DMS79 treated with DMSO at 0.1 percent for 48 hours (cell line): ENCODE data around the gene ARHGAP44.

Source experiments
- DNase-seq: peaks from one replicate; lab custom pipeline; 2025; lab: John Stamatoyannopoulos, UW

ARHGAP44 gene

GRCh38 chr17:12995106-12995895 is 206.0 kb downstream of the ARHGAP44 start:
- no peak for DNase-seq

DNA sequence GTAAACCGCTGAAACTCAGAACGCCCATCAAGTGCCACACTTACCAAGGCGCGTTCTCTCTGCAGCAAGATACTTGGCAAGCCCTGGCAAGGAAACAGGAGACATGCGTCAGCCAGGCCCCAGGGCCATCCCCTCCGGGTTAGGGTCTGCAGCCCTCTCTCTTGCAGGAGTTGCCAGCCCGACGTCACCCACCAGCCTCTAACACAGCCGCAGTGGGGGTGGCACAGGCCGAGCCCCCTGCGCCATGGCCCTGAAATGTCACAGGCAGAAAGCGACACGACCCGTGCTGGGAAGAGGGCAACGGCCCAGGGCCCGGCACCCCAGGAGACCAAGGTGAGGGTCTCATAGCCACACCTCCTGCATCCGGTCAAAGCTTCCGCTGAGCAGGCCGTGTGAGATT is 206.6 kb downstream of the ARHGAP44 start:
- DNase-seq, result no peak

- no peak for DNase-seq
Observed at GRCh38 chr17:12996357-12996756, 207.1 kb downstream of the ARHGAP44 start.

DNA sequence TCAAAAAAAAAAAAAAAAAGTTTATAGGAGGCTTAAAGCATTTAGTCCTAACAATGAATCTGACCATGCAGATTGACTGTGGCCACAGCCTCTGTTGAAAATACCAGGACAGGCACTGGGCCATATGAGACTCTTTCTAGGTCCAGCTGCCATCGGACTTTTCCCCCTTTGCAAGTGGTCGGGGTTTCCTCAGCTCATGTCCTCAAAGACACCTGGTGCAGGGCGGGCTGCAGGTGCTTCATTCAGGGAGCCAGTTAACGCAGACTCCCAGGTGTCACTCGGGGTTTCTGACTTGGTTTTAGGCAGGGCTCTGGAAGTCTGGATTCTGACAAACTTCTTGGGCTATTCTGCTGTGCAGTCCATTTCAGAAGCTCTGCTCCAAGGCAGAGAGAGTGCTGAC is 207.6 kb downstream of the ARHGAP44 start:
- DNase-seq, result no peak

DNA sequence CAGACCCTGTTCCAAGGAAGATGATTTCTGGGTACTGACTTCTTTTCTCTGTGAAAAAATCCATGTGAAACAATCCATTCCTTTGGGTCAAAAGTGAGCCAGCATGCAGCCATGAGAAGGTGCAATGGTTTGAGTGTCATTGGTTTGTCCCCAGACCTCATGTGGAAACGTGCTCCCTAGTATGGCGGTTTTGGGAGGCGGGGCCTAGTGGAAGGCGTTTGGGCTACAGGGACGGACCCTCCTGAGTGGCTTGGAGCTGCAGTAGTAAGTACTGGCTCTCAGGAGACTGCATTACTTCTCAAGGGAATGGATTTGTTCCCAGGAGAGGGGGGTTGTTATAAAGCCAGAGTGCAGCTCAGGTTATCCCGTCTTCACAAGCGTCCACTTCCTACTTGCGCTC is 209.2 kb downstream of the ARHGAP44 start:
- DNase-seq, result no peak

- no peak for DNase-seq
Observed at GRCh38 chr17:12998874-12999273, 209.6 kb downstream of the ARHGAP44 start.

DNA sequence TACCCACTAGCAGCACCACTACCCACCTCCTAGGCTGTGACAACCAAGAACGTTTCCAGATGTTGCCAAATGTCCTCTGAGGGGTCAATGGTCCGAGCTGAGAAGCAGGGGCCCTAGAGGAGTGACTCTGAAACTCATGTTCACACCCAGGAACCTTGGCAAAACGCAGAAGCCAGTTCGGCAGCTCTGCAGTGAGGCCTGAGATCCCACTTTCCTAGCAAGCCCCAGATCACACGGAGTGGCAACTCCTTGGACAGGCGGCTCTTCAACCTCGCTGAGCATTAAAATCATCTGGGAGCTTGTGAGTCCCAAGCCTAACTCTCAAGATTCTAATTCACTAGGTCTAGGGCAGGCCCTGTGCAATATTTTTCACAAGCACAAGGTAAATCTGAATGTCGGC is 211.3 kb downstream of the ARHGAP44 start:
- DNase-seq, result no peak

DNA sequence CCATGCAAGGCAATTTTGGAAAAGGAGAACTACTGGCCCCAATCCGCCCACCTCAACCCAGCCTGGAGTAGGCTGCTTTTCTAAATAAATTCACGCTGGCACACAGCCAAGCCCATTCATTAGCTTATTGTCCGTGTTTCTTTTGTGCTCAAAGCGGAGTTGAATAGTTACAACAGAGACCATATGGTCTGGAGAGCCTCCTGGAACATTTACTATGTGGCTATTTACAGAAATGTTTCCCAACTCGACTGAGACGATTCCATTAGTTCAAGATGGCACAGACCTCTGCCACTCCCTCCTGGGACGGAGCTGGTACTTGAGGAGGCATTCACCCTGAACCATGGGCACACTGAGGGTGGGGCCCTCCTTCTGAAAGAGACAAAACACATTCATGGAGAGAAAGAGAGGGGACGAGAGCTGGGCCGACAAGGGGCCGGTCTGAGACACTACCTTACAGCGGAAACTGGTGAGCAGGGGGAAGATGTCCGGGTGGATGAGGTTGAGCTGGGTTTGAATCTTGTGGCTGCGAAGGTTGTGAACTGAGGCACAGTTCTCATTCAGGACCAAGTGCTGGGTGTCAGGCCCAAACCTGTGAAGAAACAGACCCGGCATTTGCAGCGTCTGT is 212.8 kb downstream of the ARHGAP44 start:
- DNase-seq, result peak; percentile 86

DNA sequence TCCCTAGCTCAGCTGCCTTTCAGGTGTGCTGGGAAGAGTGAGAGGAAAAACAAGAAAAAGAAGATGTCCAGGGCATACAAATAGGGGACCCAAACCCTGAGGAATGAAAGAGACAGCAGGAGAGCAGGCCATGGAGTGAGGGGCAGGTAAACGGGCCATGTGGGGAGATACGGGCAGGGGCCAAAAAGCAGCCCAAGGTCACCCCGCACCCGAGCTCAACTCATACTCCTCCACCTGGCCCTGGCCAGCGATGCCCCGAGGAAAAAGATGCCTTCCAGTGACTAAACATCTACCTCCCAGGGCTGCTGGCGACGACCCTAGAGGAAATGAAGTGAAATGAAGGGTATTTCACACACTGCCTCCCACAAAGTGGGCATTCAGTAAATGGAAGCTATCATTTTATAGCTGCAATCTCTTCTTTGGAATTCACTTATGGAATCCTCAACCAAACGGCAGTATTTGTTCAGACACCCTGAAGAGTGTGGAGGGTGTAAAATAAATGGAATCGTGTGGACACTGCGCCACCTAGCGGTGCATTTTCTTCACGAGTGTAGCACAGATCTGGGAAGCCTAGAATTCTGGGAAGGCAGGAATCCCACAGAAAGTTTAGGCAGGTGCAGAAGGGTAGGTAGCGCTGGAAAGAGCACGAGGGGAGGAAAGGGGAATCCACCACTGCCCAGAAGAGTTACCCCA is 213.6 kb downstream of the ARHGAP44 start:
- DNase-seq, result peak; percentile 29

DNA sequence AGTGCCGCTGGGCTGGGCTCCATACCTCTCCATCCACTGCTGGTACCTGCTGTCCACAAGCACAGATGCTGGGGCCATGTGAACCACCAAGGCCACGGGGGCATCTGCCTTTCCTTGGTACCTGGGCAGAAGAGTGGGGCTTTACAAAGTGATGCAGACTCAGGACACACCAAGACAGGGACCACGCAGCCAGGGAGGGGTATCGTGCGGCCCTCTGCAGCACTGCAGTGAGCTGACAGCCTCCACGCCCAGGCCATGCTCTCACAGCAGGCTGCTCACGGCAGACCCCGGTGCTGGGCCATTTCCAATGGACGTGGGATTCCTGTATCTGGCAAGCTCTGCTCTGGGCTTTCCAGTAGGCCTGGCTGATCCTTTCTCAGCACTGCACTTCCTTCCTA is 214.2 kb downstream of the ARHGAP44 start:
- no peak for DNase-seq

DNA sequence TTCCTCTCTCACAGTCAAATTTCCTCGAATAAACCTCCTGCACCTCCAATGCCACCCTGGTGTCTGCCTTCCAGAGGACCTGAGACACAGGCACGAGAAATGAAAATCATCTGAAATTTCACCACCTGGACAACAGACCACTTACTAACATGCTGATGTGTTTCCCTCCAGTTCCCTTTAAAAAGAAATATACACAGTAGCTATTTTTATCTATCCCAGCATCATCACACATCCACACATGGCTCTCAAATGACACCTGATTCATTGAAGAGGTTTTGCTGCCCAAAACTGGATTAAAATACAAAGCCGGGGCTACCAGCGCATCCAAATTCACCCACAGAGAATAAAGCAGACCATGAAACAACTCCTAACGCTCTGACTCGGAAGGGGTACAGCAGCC is 214.6 kb downstream of the ARHGAP44 start:
- DNase-seq, result no peak

DNA sequence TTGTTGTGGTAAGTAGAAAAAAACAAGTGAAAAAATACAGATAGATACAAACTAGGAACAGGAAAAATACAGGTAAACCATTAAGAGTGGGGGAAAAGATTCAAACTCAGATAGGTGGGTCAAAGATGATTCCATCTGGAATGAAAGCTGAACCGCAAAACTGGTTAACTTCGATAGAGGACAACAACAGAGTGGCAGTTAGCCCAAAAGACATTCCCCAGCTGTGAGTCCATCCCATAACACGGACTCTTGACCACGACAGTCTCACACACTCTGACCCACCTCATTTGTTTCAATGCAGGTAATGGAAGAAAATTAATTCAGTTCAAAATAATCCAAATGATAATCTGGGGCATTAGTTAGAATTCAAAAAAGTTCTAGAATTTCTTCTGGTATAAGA is 215.0 kb downstream of the ARHGAP44 start:
- no peak for DNase-seq

- no peak for DNase-seq
Observed at GRCh38 chr17:13005530-13005929, 216.2 kb downstream of the ARHGAP44 start.

GRCh38 chr17:13008461-13008860 is 219.2 kb downstream of the ARHGAP44 start:
- DNase-seq, result no peak

DNA sequence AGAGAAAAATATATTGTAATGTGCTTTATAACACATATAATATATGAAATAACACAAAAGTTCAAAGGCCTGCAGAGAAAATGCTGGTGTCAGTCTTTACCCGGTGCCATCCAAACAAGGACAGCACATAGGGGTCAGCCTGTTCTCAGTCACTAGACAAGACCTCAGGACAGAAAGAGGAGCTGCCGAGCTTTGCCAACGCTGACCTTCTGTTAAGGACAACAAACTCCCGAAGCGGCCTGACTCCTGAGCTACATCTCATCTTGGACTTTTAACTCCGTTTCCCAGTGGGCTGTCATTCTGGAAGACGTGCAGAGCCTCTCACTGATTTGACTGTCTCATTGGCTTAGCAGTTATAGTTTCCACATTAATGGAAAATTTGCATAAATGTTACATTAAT is 221.7 kb downstream of the ARHGAP44 start:
- DNase-seq, result no peak

- no peak for DNase-seq
Observed at GRCh38 chr17:13014801-13015200, 225.5 kb downstream of the ARHGAP44 start.

DNA sequence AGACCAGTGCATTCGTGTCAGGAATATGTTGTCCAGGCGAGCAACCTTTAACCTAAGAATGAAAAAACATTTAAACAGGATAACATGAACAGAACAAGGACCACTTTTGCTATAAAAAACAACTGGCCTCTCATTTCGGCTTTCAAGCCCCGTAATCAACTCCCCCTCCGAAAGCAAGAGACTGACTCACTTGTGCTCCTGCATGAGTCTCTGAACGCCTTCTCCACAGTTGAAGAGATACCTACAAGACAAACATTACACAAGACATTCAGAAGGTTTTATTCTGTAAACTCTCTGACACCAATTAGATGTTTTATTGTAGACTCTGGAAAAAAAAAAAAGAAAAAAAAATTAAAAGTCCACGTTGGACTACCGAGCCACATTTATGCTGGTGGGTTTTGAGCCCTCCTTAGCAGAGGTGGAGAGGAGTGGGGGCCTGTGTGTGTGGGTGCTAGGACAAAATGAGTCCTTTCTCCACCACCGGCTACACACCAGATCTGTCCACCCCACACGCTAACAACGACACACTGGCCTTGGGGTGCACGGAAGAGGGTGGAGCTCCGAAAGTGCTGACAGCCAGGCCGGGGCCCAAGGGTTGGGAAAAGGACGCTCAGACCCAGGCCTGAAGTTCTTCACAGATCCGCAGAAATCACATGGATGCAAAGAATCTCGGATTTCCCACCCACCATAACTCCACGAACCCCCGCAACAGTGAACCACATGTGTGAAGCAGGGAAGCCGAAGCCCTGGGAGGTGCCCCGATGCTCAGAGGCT is 227.8 kb downstream of the ARHGAP44 start:
- no peak for DNase-seq

DNA sequence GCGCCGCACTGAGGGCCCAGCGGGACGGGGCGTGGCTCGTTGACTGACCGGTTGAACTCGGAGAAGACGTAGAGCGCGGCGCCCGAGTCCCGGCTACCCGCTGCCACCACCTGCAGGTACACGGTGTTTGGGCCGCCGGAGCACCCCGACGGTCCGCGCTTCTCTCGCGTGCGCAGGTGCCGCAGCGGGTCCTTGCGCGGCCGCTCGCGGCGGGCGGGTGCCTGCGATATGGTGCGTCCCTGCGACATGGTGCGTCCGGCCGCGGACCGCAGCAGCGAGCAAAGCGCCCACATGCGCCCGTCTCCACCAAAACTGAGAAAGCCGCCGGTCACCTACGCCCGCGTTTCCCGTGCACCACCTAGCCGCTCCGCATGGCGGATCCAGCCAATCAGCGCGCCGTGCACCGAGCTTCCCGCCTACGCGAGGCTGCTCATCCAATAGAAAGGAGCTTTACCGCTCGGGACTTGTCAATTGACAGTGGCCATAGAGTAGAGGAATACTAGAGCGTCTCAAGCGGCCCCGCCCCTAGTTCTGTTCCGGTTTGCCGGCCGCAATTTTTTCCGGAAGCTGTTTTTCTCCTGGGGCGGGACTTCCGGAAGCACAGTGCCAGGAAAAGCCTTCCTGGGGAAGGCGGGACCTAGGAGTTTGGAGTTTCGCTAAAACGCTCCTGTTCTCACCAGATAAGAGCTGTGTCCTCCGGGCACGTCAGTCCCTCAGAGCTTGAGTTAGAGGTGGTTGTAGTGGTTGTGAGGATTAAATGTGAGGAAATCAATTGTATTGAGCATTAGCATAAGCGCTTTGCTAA is 228.6 kb downstream of the ARHGAP44 start, which contains the start of gene ELAC2:
Gene ELAC2 (minus strand): TSS at position 373 of the 805 bp plus-strand sequence. CDS start 80 bp downstream, at position 293.
- DNase-seq, result peak; percentile 81

GRCh38 chr17:13024016-13024415 is 234.7 kb downstream of the ARHGAP44 start:
- DNase-seq, result no peak

DNA sequence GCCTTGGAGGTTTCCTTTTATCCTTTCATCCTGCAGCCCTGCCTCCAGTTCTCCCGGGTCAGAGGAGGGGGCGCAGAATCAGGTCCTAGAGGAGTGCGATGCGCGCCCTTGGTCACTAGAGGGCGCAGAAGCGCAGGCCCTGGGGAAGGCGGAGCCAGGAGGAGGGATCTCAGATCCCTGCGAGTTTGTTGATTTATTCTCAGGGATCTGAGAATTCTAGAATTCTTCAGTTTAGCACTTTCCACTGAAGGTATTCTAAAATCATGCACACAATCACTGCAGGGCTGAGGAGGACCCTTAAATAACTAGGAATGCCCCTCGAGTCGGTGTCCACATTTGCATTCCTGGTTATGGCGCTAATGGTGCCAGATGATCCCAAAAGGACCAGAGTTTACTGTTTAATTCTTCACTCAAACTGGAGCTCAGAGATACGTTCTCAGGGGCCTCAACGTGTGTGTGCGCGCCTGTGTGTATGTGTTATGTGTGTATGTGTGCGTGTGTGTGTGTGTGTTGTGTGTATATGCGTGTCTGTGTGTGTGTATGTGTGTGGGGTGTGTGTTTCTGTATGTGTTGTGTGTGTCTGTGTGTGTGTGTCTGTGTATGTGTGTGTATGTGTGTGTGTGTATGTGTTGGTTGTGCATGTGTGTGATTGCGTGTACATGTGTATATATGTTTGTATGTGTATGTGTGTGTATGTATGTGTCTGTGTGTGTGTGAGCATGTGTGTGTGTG is 235.4 kb downstream of the ARHGAP44 start:
- DNase-seq, result no peak

GRCh38 chr17:13025258-13025627 is 235.9 kb downstream of the ARHGAP44 start:
- no peak for DNase-seq
